MM.1S (cell line): Measurements from ENCODE around the gene KANSL3.

ENCODE experiments used
- DNase-seq: peaks from one replicate; pipeline ENCODE4 v3.0.0-alpha.2; 2015
- H2AFZ ChIP-seq: fragments of 300-600 bp; sonication (generic); 2 replicates; pipeline ENCODE4 v1.6.0; 2016; ENCODE audit warnings: antibody characterized with exemption, low read length
- H3F3A ChIP-seq: fragments of 300-600 bp; sonication (generic); 2 replicates; pipeline ENCODE4 v1.6.1; 2016; ENCODE audit warnings: mild to moderate bottlenecking, antibody characterized with exemption, low read length, moderate library complexity, mixed read lengths; ENCODE audit not compliant: insufficient read depth
- H3K27ac ChIP-seq: fragments of 300-600 bp; sonication (generic); 2 replicates; pipeline ENCODE4 v1.5.1; 2016; ENCODE audit warnings: mild to moderate bottlenecking, low read length
- H3K27me3 ChIP-seq: fragments of 300-600 bp; sonication (generic); replicated peaks from 2 replicates; pipeline ENCODE4 v1.6.0; 2016; ENCODE audit warnings: low read length; ENCODE audit not compliant: insufficient read depth
- H3K36me3 ChIP-seq: fragments of 300-600 bp; sonication (generic); replicated peaks from 2 replicates; pipeline ENCODE4 v1.6.1; 2016; ENCODE audit warnings: mild to moderate bottlenecking, low read length, mixed read lengths; ENCODE audit not compliant: insufficient read depth
- H3K4me1 ChIP-seq: fragments of 300-600 bp; sonication (generic); 2 replicates; pipeline ENCODE4 v1.6.1; 2016; ENCODE audit warnings: low read length, mixed read lengths
- H3K4me2 ChIP-seq: fragments of 300-600 bp; sonication (generic); 2 replicates; pipeline ENCODE4 v1.6.0; 2016; ENCODE audit warnings: low read depth, low read length
- H3K4me3 ChIP-seq: fragments of 300-600 bp; sonication (generic); 2 replicates; pipeline ENCODE4 v1.5.1; 2016; ENCODE audit warnings: low read length, mixed read lengths
- H3K79me2 ChIP-seq: fragments of 300-600 bp; sonication (generic); 2 replicates; pipeline ENCODE4 v1.6.1; 2016; ENCODE audit warnings: mixed run types, low read length, mixed read lengths
- H3K9ac ChIP-seq: fragments of 300-600 bp; sonication (generic); 2 replicates; pipeline ENCODE4 v1.6.1; 2016; ENCODE audit warnings: low read length, mixed read lengths
- H3K9me2 ChIP-seq: fragments of 300-600 bp; sonication (generic); replicated peaks from 2 replicates; pipeline ENCODE4 v1.6.1; 2016; ENCODE audit warnings: mild to moderate bottlenecking, low read length, mixed read lengths; ENCODE audit not compliant: insufficient read depth
- H3K9me3 ChIP-seq: fragments of 300-600 bp; sonication (generic); replicated peaks from 2 replicates; pipeline ENCODE4 v1.6.1; 2016; ENCODE audit warnings: mild to moderate bottlenecking, low read length, mixed read lengths; ENCODE audit not compliant: insufficient read depth
- H4K20me1 ChIP-seq: fragments of 300-600 bp; sonication (generic); 2 replicates; pipeline ENCODE4 v1.6.1; 2016; ENCODE audit warnings: mild to moderate bottlenecking, low read length, moderate library complexity, mixed read lengths; ENCODE audit not compliant: insufficient read depth
- EZH2 ChIP-seq: fragments of 300-600 bp; sonication (generic); optimal IDR thresholded peaks from 2 replicates; pipeline ENCODE3; 2017; ENCODE audit warnings: low read depth, mild to moderate bottlenecking, antibody characterized with exemption, low read length, mixed read lengths
- EZH2phosphoT487 ChIP-seq: fragments of 300-600 bp; sonication (generic); IDR thresholded peaks from 2 replicates; pipeline ENCODE4 v1.6.1; 2018; ENCODE audit warnings: antibody characterized with exemption, low read length
- TF ChIP-seq, protein P1 (sequence below): fragments of 300-600 bp; sonication (generic); IDR thresholded peaks from 2 replicates; pipeline ENCODE4 v1.5.1; 2016; ENCODE audit warnings: antibody characterized with exemption, low read length, mixed read lengths

Gene KANSL3

DNA sequence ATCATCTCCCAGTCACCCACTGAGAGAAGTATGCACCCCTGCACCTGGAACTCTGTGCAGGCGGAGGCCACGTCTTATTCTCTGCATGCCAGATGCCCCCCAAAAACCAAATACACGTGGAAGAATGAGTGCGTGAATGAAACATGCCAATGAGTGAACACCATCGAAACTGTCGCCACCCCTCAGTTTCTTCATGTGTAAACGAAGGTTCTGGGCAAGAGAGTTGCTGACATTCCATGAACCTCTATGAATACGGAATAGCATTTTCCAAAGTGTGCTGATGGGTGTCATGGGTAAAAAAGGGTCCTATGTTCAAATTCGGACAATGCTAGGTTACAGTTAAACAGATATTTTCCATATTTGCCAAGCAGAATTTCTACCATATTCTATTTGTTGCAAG, 24.2 kb upstream of the KANSL3 start:
- Histone ChIP-seq H3K9me2 (no peaks in the 10 kb centered on the region), H3K4me2 (no peak overlapping the region), H3K36me3 (no peaks in the 10 kb centered on the region), H3K79me2 (no peaks in the 10 kb centered on the region), H3K27me3 (no peaks in the 10 kb centered on the region), H3K9me3 (no peaks in the 10 kb centered on the region), H3K4me3 (no peak overlapping the region), H3K4me1 (no peaks in the 10 kb centered on the region), H3K27ac (no peak overlapping the region), H2AFZ (no peak overlapping the region), H4K20me1 (no peaks in the 10 kb centered on the region), H3K9ac (no peak overlapping the region), H3F3A (no peaks in the 10 kb centered on the region)
- DNase-seq, result no peak
- TF ChIP-seq EZH2 (no peak), EZH2phosphoT487 (no peak)
- TF ChIP-seq, protein P1, sequence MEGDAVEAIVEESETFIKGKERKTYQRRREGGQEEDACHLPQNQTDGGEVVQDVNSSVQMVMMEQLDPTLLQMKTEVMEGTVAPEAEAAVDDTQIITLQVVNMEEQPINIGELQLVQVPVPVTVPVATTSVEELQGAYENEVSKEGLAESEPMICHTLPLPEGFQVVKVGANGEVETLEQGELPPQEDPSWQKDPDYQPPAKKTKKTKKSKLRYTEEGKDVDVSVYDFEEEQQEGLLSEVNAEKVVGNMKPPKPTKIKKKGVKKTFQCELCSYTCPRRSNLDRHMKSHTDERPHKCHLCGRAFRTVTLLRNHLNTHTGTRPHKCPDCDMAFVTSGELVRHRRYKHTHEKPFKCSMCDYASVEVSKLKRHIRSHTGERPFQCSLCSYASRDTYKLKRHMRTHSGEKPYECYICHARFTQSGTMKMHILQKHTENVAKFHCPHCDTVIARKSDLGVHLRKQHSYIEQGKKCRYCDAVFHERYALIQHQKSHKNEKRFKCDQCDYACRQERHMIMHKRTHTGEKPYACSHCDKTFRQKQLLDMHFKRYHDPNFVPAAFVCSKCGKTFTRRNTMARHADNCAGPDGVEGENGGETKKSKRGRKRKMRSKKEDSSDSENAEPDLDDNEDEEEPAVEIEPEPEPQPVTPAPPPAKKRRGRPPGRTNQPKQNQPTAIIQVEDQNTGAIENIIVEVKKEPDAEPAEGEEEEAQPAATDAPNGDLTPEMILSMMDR, result no peak

DNA sequence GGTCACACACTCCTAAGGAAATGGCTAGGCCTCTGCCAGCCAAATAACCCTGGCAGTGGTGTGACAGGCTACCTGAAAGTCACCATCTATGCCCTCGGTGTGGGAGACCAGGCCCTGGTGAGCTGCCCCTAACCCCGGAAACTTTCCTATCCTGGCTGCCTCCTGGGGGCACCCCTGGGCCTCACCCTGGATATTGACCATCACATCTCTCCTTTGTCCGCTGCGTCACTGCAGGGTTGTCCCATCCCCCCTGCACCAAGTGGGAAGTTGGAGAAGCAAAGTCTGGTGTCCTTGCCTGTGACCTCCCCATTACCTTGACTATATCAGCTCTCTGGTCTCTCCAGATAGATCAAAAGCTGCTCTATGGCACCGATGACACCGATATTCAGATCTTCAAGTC, 23.2 kb upstream of the KANSL3 start:
- Histone ChIP-seq H2AFZ (no peak overlapping the region), H3K27me3 (no peaks in the 10 kb centered on the region), H3K9ac (no peak overlapping the region), H3K9me2 (no peaks in the 10 kb centered on the region), H3K36me3 (no peaks in the 10 kb centered on the region), H3F3A (no peaks in the 10 kb centered on the region), H3K4me1 (no peaks in the 10 kb centered on the region), H3K4me3 (no peak overlapping the region), H3K9me3 (no peaks in the 10 kb centered on the region), H4K20me1 (no peaks in the 10 kb centered on the region), H3K4me2 (no peak overlapping the region), H3K27ac (no peak overlapping the region), H3K79me2 (no peaks in the 10 kb centered on the region)
- DNase-seq, result no peak
- TF ChIP-seq EZH2phosphoT487 (no peak), EZH2 (no peak)
- TF ChIP-seq, protein P1, result no peak

DNA sequence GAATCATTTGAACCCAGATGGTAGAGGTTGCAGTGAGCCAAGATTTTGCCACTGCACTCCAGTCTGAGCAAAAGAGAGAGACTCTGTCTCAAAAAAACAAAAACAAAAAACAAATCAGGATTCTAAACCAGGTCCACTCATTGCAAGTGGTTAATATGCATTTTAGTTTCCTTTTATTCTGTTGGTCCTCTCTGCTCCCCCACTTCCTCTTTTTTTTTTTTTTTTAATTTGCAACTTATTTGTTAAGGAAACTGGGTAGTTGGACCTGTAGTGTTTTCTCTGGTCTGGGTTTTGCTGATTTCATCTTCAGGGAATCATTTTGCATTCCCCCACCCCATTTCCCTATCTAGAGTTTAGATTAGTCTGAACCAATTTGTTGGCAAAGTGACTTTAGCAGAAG, 18.4 kb upstream of the KANSL3 start:
- no peak for DNase-seq
- no peaks in the 10 kb centered on the region for H3K9me2 ChIP-seq
- no peak overlapping the region for H2AFZ ChIP-seq
- no peaks in the 10 kb centered on the region for H3F3A ChIP-seq
- no peaks in the 10 kb centered on the region for H3K4me1 ChIP-seq
- no peaks in the 10 kb centered on the region for H3K9me3 ChIP-seq
- no peaks in the 10 kb centered on the region for H3K79me2 ChIP-seq
- no peaks in the 10 kb centered on the region for H3K36me3 ChIP-seq
- no peak overlapping the region for H3K4me2 ChIP-seq
- no peak overlapping the region for H3K27ac ChIP-seq
- no peak overlapping the region for H3K4me3 ChIP-seq
- no peak for TF ChIP-seq EZH2
- TF ChIP-seq EZH2phosphoT487, result no peak
- TF ChIP-seq, protein P1, result no peak
- H4K20me1 ChIP-seq, result no peaks in the 10 kb centered on the region
- no peaks in the 10 kb centered on the region for H3K27me3 ChIP-seq
- H3K9ac ChIP-seq, result no peak overlapping the region
